A549 (cell line): Measurements from ENCODE around the gene RIPOR2. TPM values are rescaled to one million over a fixed set of nuclear protein-coding genes. Genes with fewer than 3 reads are reported as not detected.

Source experiments
- ATAC-seq, 2 experiments: fragments of 200-7000 bp in 1 of 2; fragments of >200 bp in 1 of 2; cut with Nextera tagmentation in 1 of 2; cut with Tn5 transposase in 1 of 2; 3 replicates each; pipeline versions ENCODE4 v1.8.0 to v1.9.1; 2018 to 2020; ENCODE audit warnings: mild to moderate bottlenecking in 1 of 2, moderate library complexity in 1 of 2
- CTCF ChIA-PET: fragments of 300-600 bp; sonication (Branson Sonifier 250); formaldehyde crosslinking; extraction: SDS; loops from one replicate; lab custom pipeline; 2021; ENCODE audit warnings: antibody characterized with exemption, inconsistent platforms; lab: Yijun Ruan, JAX
- POLR2A ChIA-PET: fragments of 350-600 bp; formaldehyde crosslinking; extraction: SDS; loops from one replicate; lab custom pipeline; 2021; ENCODE audit warnings: antibody characterized with exemption, inconsistent platforms; lab: Yijun Ruan, JAX
- DNase-seq, 2 experiments: peaks; one replicate each; pipeline versions ENCODE4 v3.0.0 to v3.0.0-alpha.2; 2011 to 2016; ENCODE audit warnings: low read depth in 1 of 2, low spot score in 1 of 2
- FAIRE-seq: peaks from 2 replicates; lab custom pipeline; 2011; peaks lifted over from hg19 to GRCh38; lab: Jason Lieb, UNC
- H3K27ac ChIP-seq, 2 experiments: fragments of >200 bp; sonication (Bioruptor Twin); formaldehyde crosslinking; 3 replicates each; pipeline ENCODE4 v1.5.1; 2016 to 2017
- H3K4me1 ChIP-seq: fragments of >200 bp; sonication (Bioruptor Twin); formaldehyde crosslinking; 3 replicates; pipeline ENCODE4 v1.6.1; 2016
- H3K4me2 ChIP-seq: fragments of >200 bp; sonication (Bioruptor Twin); formaldehyde crosslinking; 3 replicates; pipeline ENCODE4 v1.6.1; 2016
- H3K4me3 ChIP-seq: fragments of >200 bp; sonication (Bioruptor Twin); formaldehyde crosslinking; 3 replicates; pipeline ENCODE4 v1.5.1; 2016
- H3K9me3 ChIP-seq: fragments of >200 bp; sonication (Bioruptor Twin); formaldehyde crosslinking; 3 replicates; pipeline ENCODE4 v1.6.1; 2016
- CEBPB ChIP-seq, 2 experiments: fragments of >200 bp in 1 of 2; sonication (Bioruptor Twin) in 1 of 2; formaldehyde crosslinking in 1 of 2; IDR thresholded peaks; 2 replicates each; pipeline ENCODE4 v1.6.1; 2012 to 2016
- EP300 ChIP-seq, 2 experiments: fragments of >200 bp; sonication (Bioruptor Twin); formaldehyde crosslinking; IDR thresholded peaks; 2 replicates in 1 of 2; 3 replicates in 1 of 2; pipeline ENCODE4 v1.6.1; 2016 to 2017
- FOXS1 ChIP-seq: fragments of 250-450 bp; sonication (Bioruptor Pico); IDR thresholded peaks from 2 replicates; pipeline ENCODE4 v1.5.0; 2020; ENCODE audit warnings: mild to moderate bottlenecking, moderate library complexity
- HOXA7 ChIP-seq: fragments of 250-450 bp; sonication (Bioruptor Pico); IDR thresholded peaks from 2 replicates; pipeline ENCODE4 v1.5.0; 2020; ENCODE audit warnings: mild to moderate bottlenecking, moderate library complexity
- HOXB13 ChIP-seq: fragments of 250-450 bp; sonication (Bioruptor Pico); IDR thresholded peaks from 2 replicates; pipeline ENCODE4 v1.5.0; 2020; ENCODE audit warnings: low read depth, mild to moderate bottlenecking, moderate library complexity
- HOXB5 ChIP-seq: fragments of 250-450 bp; sonication (Bioruptor Pico); IDR thresholded peaks from 2 replicates; pipeline ENCODE4 v1.5.0; 2020; ENCODE audit warnings: mild to moderate bottlenecking, moderate library complexity
- MAZ ChIP-seq: fragments of 150-350 bp; IDR thresholded peaks from 2 replicates; pipeline ENCODE4 v1.6.1; 2014; ENCODE audit warnings: antibody characterized with exemption, low read depth, low read length, borderline replicate concordance
- MYC ChIP-seq: IDR thresholded peaks from 2 replicates; pipeline ENCODE4 v1.6.1; 2012; ENCODE audit warnings: mild to moderate bottlenecking, inconsistent platforms, low read length, improper control_type of control experiment, borderline replicate concordance
- RAD21 ChIP-seq, 2 experiments: fragments of >200 bp in 1 of 2; sonication (Bioruptor Twin) in 1 of 2; formaldehyde crosslinking in 1 of 2; IDR thresholded peaks in 1 of 2; conservative IDR thresholded peaks in 1 of 2; 2 replicates in 1 of 2; 3 replicates in 1 of 2; pipeline ENCODE4 v1.6.1; 2012 to 2018; ENCODE audit warnings: inconsistent platforms in 1 of 2
- RCOR1 ChIP-seq: fragments of 150-350 bp; IDR thresholded peaks from 2 replicates; pipeline ENCODE4 v1.6.1; 2014; ENCODE audit warnings: antibody characterized with exemption, low read length, low read depth
- SREBF2 ChIP-seq: fragments of 450-650 bp; IDR thresholded peaks from 2 replicates; pipeline ENCODE4 v1.6.1; 2014; ENCODE audit warnings: mild to moderate bottlenecking, moderate library complexity
- TFCP2L1 ChIP-seq: fragments of 250-450 bp; sonication (Bioruptor Pico); IDR thresholded peaks from 2 replicates; pipeline ENCODE4 v1.5.0; 2021; ENCODE audit warnings: mild to moderate bottlenecking
- TP53 ChIP-seq: fragments of 250-450 bp; sonication (Bioruptor Pico); IDR thresholded peaks from 2 replicates; pipeline ENCODE4 v1.5.0; 2021; ENCODE audit warnings: mild to moderate bottlenecking, moderate library complexity
- ZC3H11A ChIP-seq: fragments of 450-650 bp; IDR thresholded peaks from 2 replicates; pipeline ENCODE4 v1.6.1; 2014; ENCODE audit warnings: antibody characterized with exemption, mild to moderate bottlenecking
- ZNF302 ChIP-seq: fragments of 250-450 bp; sonication (Bioruptor Pico); IDR thresholded peaks from 2 replicates; pipeline ENCODE4 v1.9.0; 2021; ENCODE audit warnings: inconsistent platforms, mild to moderate bottlenecking, moderate library complexity
- WGBS: methylation state at CpG from one replicate; pipeline ENCODE4 v1.1.6; 2017; ENCODE audit errors: missing lambda C conversion rate; 5-methylcytosine and 5-hydroxymethylcytosine counted together
- polyA plus RNA-seq, 4 experiments: library from polyadenylated mRNA; depleted of rRNA in 3 of 4; stranded (reverse); fragments of >200 nt; fragmentation: RNase III in 1 of 4; extraction: RNeasy Plus Mini Kit Qiagen cat#74134 plus additional on column Dnase treatment in 1 of 4; gene quantifications; 2 replicates in 3 of 4; 3 replicates in 1 of 4; pipeline ENCODE4 v1.2.3, GENCODE V29; 2011 to 2017
- TF ChIP-seq, protein P1 (sequence below): IDR thresholded peaks from 2 replicates; pipeline ENCODE4 v1.6.1; 2012; ENCODE audit warnings: low read depth, borderline replicate concordance
- TF ChIP-seq, protein P2 (sequence below): fragments of 450-650 bp; IDR thresholded peaks from 2 replicates; pipeline ENCODE4 v1.6.1; 2014; ENCODE audit warnings: antibody characterized with exemption
- TF ChIP-seq, protein P3 (sequence below): fragments of >200 bp; sonication (Bioruptor Twin); formaldehyde crosslinking; IDR thresholded peaks from 3 replicates; pipeline ENCODE4 v1.5.1; 2016
- TF ChIP-seq, protein P4 (sequence below): fragments of >200 bp; sonication (Bioruptor Twin); formaldehyde crosslinking; IDR thresholded peaks from 3 replicates; pipeline ENCODE4 v1.6.1; 2016

The RIPOR2 gene
- polyA plus RNA-seq, 2 of the 4 experiments (the other 2 are of a cell fraction): 0.01 TPM; not detected in 1

DNA sequence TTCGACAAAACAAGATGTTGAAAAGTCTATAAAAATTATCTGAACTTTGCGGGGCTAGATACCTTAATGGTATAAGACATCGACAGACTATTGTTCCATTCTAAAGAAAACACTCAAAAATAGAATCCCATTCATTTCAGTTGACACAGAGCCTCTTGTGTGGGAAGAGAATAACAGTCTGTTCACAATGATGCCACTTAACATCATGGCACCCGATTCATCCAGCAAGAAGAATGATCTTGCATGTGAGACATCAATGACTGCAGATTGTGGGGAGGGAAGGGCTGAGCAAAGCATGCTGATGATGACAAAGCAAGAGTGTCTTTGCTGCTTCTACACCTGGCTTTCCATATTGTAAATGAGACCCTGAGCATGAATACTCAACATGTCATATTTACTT, 87.3 kb downstream of the RIPOR2 start:
- DNase-seq: no peak
- Histone ChIP-seq H3K4me3 (no peak overlapping the region), H3K9me3 (no peaks in the 10 kb centered on the region), H3K4me1 (no peaks in the 10 kb centered on the region), H3K27ac (no peak overlapping the region), H3K4me2 (no peak overlapping the region)
- no peak for FAIRE-seq
- CTCF ChIA-PET: no interaction called here
- POLR2A ChIA-PET: no interaction called here
- no peak for TF ChIP-seq FOXS1 (CRISPR knock-in tag)
- TF ChIP-seq ZNF302 (CRISPR knock-in tag): no peak
- TF ChIP-seq HOXA7: no peak
- TF ChIP-seq EP300 (IDR thresholded peaks at IDR 0.05): no peak
- no peak for TF ChIP-seq SREBF2
- TF ChIP-seq TP53 (CRISPR knock-in tag): no peak
- TF ChIP-seq TFCP2L1: no peak
- TF ChIP-seq, protein P1, sequence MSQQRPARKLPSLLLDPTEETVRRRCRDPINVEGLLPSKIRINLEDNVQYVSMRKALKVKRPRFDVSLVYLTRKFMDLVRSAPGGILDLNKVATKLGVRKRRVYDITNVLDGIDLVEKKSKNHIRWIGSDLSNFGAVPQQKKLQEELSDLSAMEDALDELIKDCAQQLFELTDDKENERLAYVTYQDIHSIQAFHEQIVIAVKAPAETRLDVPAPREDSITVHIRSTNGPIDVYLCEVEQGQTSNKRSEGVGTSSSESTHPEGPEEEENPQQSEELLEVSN: no peak
- no peak for TF ChIP-seq CEBPB (IDR thresholded peaks at IDR 0.05)
- no peak for TF ChIP-seq ZC3H11A
- TF ChIP-seq MYC: no peak
- TF ChIP-seq, protein P2, sequence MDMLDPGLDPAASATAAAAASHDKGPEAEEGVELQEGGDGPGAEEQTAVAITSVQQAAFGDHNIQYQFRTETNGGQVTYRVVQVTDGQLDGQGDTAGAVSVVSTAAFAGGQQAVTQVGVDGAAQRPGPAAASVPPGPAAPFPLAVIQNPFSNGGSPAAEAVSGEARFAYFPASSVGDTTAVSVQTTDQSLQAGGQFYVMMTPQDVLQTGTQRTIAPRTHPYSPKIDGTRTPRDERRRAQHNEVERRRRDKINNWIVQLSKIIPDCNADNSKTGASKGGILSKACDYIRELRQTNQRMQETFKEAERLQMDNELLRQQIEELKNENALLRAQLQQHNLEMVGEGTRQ: no peak
- TF ChIP-seq RAD21 (conservative IDR thresholded peaks at IDR 0.05 in 1 of 2, IDR thresholded peaks at IDR 0.05 in 1 of 2): no peak
- no peak for TF ChIP-seq MAZ
- TF ChIP-seq RCOR1: no peak
- TF ChIP-seq, protein P3, sequence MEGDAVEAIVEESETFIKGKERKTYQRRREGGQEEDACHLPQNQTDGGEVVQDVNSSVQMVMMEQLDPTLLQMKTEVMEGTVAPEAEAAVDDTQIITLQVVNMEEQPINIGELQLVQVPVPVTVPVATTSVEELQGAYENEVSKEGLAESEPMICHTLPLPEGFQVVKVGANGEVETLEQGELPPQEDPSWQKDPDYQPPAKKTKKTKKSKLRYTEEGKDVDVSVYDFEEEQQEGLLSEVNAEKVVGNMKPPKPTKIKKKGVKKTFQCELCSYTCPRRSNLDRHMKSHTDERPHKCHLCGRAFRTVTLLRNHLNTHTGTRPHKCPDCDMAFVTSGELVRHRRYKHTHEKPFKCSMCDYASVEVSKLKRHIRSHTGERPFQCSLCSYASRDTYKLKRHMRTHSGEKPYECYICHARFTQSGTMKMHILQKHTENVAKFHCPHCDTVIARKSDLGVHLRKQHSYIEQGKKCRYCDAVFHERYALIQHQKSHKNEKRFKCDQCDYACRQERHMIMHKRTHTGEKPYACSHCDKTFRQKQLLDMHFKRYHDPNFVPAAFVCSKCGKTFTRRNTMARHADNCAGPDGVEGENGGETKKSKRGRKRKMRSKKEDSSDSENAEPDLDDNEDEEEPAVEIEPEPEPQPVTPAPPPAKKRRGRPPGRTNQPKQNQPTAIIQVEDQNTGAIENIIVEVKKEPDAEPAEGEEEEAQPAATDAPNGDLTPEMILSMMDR: no peak
- TF ChIP-seq HOXB13 (CRISPR knock-in tag): no peak
- TF ChIP-seq HOXB5 (CRISPR knock-in tag): no peak
- no peak for ATAC-seq
- 55% methylated on average over 4 of the region's 4 CpGs for WGBS

DNA sequence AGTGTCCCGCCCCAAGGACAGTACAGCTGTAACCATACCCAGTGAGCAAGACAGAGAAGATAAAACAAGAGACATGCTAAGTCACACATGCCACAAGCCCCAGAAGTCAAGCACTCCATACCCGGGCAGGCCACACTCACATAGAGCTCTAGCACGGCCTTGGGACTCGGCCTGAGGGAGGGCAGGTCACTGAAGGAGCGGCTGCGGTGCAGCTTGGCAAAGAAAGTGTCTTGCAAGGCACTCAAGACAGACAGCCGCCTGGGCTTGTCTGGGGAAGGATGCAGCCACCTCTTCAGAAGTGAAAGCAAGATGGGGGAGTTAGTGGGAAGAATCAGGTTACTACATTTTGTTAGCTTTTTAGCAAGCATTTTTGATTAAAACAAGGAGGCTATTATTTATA, 88.4 kb downstream of the RIPOR2 start:
- no peak for FAIRE-seq

More for the DNA sequence above, 88.4 kb downstream of the RIPOR2 start:
- no peak for TF ChIP-seq SREBF2
- TF ChIP-seq, protein P3: no peak
- no peak for TF ChIP-seq ZC3H11A
- TF ChIP-seq, protein P4, sequence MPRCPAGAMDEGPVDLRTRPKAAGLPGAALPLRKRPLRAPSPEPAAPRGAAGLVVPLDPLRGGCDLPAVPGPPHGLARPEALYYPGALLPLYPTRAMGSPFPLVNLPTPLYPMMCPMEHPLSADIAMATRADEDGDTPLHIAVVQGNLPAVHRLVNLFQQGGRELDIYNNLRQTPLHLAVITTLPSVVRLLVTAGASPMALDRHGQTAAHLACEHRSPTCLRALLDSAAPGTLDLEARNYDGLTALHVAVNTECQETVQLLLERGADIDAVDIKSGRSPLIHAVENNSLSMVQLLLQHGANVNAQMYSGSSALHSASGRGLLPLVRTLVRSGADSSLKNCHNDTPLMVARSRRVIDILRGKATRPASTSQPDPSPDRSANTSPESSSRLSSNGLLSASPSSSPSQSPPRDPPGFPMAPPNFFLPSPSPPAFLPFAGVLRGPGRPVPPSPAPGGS: no peak
- TF ChIP-seq, all 56 proteins: peak for 0
- CTCF ChIA-PET: interaction anchor here (1.3 kb wide), 1 partner anchor 144 kb away, joined by 3 read pairs; no protein-coding TSS in a partner anchor
- 61% methylated on average over 7 of the region's 7 CpGs for WGBS
- H3K4me1 ChIP-seq: no peaks in the 10 kb centered on the region
- POLR2A ChIA-PET: no interaction called here
- H3K4me2 ChIP-seq: no peak overlapping the region
- no peak overlapping the region for H3K27ac ChIP-seq
- DNase-seq (no peak), ATAC-seq (no peak)
- H3K9me3 ChIP-seq: no peaks in the 10 kb centered on the region
- no peak overlapping the region for H3K4me3 ChIP-seq
